Osteoblast (primary cell): ENCODE measurements around the gene KIF16B. TPM values are rescaled to one million over a fixed set of nuclear protein-coding genes. Genes with fewer than 3 reads are reported as not detected.

Source experiments
- DNase-seq: peaks from one replicate; pipeline ENCODE4 v3.0.0; 2011; ENCODE audit warnings: low spot score, mixed read lengths; ENCODE audit not compliant: insufficient read length; ENCODE audit errors: missing footprints
- H2AFZ ChIP-seq: 2 replicates; pipeline ENCODE4 v1.6.0; 2011; ENCODE audit warnings: mild to moderate bottlenecking, low read length
- H3K27ac ChIP-seq: 2 replicates; pipeline ENCODE4 v1.5.1; 2011; ENCODE audit warnings: mild to moderate bottlenecking, low read depth, low read length, moderate library complexity
- H3K27me3 ChIP-seq: 2 replicates; pipeline ENCODE4 v1.6.0; 2012; ENCODE audit warnings: mild to moderate bottlenecking, control low read depth, inconsistent platforms, low read length, moderate library complexity; ENCODE audit not compliant: insufficient read depth
- H3K36me3 ChIP-seq: 2 replicates; pipeline ENCODE4 v1.5.1; 2011; ENCODE audit warnings: mild to moderate bottlenecking, low read length, control low read depth, moderate library complexity; ENCODE audit not compliant: insufficient read depth
- H3K4me1 ChIP-seq: 2 replicates; pipeline ENCODE4 v1.5.1; 2011; ENCODE audit warnings: mild to moderate bottlenecking, low read length, control low read depth, moderate library complexity; ENCODE audit not compliant: insufficient read depth
- H3K4me2 ChIP-seq: 2 replicates; pipeline ENCODE4 v1.6.0; 2011; ENCODE audit warnings: mild to moderate bottlenecking, low read length; ENCODE audit not compliant: insufficient read depth
- H3K4me3 ChIP-seq: fragments of 200-600 bp; sonication (generic); 3 replicates; pipeline ENCODE4 v1.5.1; 2012; ENCODE audit warnings: mild to moderate bottlenecking, low read length, inconsistent platforms; ENCODE audit not compliant: insufficient read depth
- H3K79me2 ChIP-seq: 2 replicates; pipeline ENCODE4 v1.6.0; 2012; ENCODE audit warnings: mild to moderate bottlenecking, low read length, control low read depth, inconsistent platforms; ENCODE audit not compliant: insufficient read depth
- H3K9me3 ChIP-seq: 2 replicates; pipeline ENCODE4 v1.5.1; 2011; ENCODE audit warnings: low read depth, low read length, control low read depth
- H4K20me1 ChIP-seq: 2 replicates; pipeline ENCODE4 v1.6.0; 2012; ENCODE audit warnings: mild to moderate bottlenecking, low read length, control low read depth; ENCODE audit not compliant: insufficient read depth
- CTCF ChIP-seq: IDR thresholded peaks from 2 replicates; pipeline ENCODE4 v1.5.1; 2011; ENCODE audit warnings: mild to moderate bottlenecking, low read depth, low read length, moderate library complexity; ENCODE audit errors: extremely low read depth
- total RNA-seq: library from RNA; depleted of rRNA; stranded (reverse); fragments of >200 nt; gene quantifications from 2 replicates; pipeline ENCODE4 v1.2.3, GENCODE V29; 2012

Gene KIF16B
- total RNA-seq, 1 donor: 9.0 TPM

- TF ChIP-seq CTCF: no peak
- H4K20me1 ChIP-seq: no peaks in the 10 kb centered on the region
- H3K27ac ChIP-seq: no peak overlapping the region
- H2AFZ ChIP-seq: no peak overlapping the region
- H3K9me3 ChIP-seq: no peaks in the 10 kb centered on the region
- H3K27me3 ChIP-seq: no peaks in the 10 kb centered on the region
- peaks cover 4% of the 10 kb centered on the region for H3K4me1 ChIP-seq
- H3K4me2 ChIP-seq: no peak overlapping the region
- no peaks in the 10 kb centered on the region for H3K36me3 ChIP-seq
- H3K79me2 ChIP-seq: no peaks in the 10 kb centered on the region
- no peak for DNase-seq
- no peak overlapping the region for H3K4me3 ChIP-seq
Observed at GRCh38 chr20:16301986-16302385, 271.3 kb downstream of the KIF16B start.

GRCh38 chr20:16299897-16300296 lies 273.4 kb downstream of the KIF16B start:
- Histone ChIP-seq H3K4me1 (peaks cover 4% of the 10 kb centered on the region), H3K36me3 (no peaks in the 10 kb centered on the region), H3K27me3 (no peaks in the 10 kb centered on the region), H3K4me3 (no peak overlapping the region), H2AFZ (no peak overlapping the region), H3K4me2 (no peak overlapping the region), H4K20me1 (no peaks in the 10 kb centered on the region), H3K9me3 (no peaks in the 10 kb centered on the region), H3K27ac (no peak overlapping the region), H3K79me2 (no peaks in the 10 kb centered on the region)
- no peak for DNase-seq
- TF ChIP-seq CTCF: no peak

GRCh38 chr20:16296931-16297330 lies 276.3 kb downstream of the KIF16B start:
- Histone ChIP-seq H4K20me1 (no peaks in the 10 kb centered on the region), H3K79me2 (no peaks in the 10 kb centered on the region), H3K27ac (no peak overlapping the region), H3K36me3 (no peaks in the 10 kb centered on the region), H3K4me3 (no peak overlapping the region), H3K27me3 (no peaks in the 10 kb centered on the region), H3K4me1 (peaks cover 11% of the 10 kb centered on the region), H2AFZ (no peak overlapping the region), H3K9me3 (no peaks in the 10 kb centered on the region), H3K4me2 (no peak overlapping the region)
- TF ChIP-seq CTCF: no peak
- DNase-seq: no peak

- H3K4me1 ChIP-seq: peaks cover 7% of the 10 kb centered on the region
- DNase-seq: no peak
- no peaks in the 10 kb centered on the region for H3K79me2 ChIP-seq
- H3K36me3 ChIP-seq: no peaks in the 10 kb centered on the region
- H4K20me1 ChIP-seq: no peaks in the 10 kb centered on the region
- H3K4me2 ChIP-seq: no peak overlapping the region
- H3K27ac ChIP-seq: no peak overlapping the region
- H2AFZ ChIP-seq: no peak overlapping the region
- no peaks in the 10 kb centered on the region for H3K9me3 ChIP-seq
- H3K4me3 ChIP-seq: no peak overlapping the region
- no peaks in the 10 kb centered on the region for H3K27me3 ChIP-seq
- no peak for TF ChIP-seq CTCF
Observed at GRCh38 chr20:16295534-16295933, 277.7 kb downstream of the KIF16B start.
